NCI-H2227 treated with DMSO at 0.1 percent for 48 hours (cell line): Measurements from ENCODE around the gene RAB3GAP1.

Source experiments
- DNase-seq: peaks from one replicate; lab custom pipeline; 2025; lab: John Stamatoyannopoulos, UW

RAB3GAP1 gene

DNA sequence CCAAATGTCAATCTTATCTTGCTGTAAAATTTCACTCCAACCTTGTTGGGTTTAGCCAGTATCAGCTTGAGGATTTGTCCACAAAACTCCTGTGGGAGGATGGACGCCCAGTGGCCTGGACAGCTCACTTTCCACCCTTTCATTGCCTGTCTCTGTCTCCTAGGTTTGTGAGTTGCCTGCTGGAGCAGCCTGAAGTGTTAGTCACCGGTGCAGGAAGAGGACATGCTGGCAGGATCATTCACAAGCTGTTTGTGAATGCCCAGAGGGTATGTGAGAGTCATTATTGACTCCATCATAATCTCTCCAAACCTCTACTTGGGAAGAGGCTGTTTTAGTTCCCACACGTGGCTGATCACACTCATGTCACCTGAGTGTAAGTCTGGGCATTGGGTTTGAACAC lies 112.3 kb downstream of the RAB3GAP1 start:
- DNase-seq: no peak

DNA sequence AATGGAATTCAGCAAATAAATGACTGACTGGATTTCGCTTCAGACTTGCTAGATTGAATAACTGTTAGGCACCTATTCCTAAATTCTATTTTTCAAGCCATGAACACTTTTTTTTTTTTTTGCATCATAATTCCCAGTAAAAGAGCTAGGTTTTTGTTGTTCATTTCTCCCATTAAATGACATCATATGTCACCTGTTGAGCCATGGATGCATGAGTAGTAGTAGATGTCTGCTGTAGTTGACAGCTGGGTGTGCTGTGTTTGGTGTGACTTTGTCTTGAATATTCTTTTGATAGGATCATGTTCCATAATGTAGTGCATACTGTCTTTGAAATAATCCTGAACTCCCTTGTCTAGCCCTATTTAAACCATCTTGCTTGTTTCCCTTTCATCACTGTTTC lies 115.2 kb downstream of the RAB3GAP1 start:
- DNase-seq: no peak

DNA sequence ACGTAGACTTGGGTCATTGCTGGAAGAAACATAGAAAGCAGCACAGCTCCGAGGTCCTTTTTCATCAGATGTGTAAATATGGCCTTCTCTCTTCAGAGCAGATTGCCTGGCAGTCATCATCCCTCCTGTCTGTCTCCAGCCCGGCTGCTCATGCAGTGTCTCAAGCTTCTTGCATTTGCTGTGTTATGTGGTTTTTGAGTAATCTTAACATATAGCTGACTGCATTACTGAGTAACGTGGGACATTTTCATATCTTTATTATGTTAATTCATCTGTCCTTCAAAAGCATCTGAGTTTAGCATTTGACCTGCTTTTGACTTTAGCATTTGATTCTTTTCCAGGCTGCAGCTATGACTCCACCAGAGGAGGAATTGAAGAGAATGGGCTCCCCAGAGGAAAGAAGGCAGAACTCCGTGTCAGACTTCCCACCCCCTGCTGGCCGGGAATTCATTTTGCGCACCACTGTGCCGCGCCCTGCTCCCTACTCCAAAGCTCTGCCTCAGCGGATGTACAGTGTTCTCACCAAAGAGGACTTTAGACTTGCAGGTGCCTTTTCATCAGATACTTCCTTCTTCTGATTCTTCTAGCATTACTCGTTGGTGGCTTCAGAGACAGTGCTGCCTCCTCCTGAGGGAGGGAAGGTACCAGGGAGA lies 116.2 kb downstream of the RAB3GAP1 start:
- DNase-seq: no peak

DNA sequence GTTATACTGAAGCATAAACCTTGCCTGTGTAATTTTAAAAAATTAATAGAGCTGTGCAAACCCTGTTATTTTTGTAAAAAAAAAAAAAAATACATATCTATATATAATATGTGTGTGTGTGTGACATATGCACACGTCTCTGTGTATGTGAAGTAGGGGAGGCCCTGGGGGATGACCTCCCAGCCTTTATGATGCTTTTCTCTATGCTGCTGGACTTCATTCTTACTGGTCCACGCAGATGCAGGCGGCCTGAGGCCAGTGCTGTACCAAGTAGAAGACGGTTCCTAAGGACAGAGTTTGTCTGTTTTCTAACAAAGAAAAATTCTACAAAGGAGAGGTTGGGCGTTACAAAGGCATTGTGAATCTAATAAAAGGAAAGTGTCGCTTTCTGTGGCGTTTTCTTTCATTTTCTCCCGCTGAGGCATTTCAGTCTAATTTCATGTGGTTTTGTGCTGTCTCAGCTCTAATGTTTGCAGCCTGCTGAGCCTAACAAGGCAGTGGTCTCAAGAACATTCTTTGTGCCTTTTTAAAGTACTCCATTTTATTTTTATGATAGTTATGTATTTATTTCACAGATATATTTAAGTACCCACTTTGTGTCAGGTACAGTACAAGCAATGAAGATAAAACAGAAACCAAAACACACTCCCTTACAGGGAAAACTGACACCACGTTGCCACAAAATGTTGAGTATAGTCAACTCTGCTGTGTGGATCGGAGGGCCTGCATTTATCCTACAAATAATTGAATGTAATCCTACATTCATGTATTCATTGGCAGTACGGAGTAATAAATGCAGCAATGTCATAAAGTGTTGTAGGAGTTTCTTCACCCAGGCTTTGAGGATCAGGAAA lies 118.0 kb downstream of the RAB3GAP1 start:
- DNase-seq: peak; percentile 88

DNA sequence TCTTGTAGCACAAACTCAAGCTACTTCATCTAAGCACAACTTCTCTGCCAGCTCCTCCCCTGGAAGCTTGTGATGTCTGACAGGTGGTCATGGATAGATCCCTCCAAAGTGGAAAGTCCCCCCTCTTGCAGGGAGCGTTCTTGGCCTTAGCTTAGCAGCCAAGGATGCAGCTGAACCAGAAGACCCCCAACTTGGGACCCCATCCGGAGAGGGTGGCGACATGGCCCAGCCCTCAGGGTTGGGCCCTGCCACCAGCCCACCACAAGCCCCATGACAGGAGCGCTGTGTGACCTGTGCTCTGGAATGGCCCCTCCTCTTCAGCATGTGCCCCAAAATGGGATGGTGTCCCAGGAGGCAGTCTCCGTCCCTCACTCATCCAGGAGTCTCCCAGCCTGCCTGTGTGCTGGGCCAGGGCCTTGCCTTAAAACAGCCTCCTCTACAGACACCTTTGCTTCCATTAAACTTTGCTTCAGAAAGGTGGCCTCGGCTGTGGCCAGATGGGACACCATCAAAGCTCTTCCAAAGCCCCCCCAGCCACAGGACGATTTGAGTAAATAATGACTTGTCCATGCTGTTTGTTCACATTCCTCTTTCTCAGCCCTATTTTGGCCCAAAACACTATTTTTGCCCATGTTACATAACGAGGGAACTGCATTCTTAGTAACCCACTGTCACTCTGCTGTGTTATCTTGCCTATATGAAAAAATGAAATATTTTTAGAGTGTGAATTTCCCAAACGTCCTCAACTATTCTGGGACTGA lies 122.1 kb downstream of the RAB3GAP1 start:
- DNase-seq: no peak

DNA sequence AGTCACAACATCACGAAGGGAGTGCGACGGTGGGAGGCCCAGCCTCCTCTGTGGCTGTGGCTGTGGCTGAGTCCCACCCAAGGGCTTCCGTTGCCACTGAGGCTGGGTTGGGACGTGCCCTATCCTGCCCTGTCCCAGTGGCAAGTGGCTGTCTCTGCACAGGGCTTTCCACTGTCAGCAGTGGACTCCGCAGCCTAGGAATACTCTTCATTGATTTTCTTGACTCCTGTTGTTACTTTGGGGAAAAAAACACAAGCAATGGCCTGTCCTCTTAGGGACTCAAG lies 122.7 kb downstream of the RAB3GAP1 start:
- no peak for DNase-seq

DNA sequence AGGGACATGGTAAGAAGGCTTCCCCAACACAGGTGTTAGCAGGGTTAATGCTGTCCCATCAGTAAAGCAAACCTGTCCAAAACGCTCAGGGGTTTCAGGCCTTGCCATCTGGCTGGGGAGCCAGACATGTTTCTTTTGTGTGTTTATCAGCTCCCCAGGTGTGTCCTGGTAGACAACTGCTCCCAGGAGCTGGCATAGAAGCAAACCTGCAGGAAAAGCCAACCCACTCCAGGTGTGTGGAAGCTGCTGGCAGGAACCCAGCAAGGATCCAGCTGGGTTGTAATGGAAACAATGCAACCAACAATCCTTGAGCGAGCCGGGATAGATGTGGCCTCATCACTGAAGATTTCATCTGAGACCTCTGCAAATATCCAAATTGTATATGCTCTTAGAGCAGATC lies 123.1 kb downstream of the RAB3GAP1 start:
- DNase-seq: no peak

DNA sequence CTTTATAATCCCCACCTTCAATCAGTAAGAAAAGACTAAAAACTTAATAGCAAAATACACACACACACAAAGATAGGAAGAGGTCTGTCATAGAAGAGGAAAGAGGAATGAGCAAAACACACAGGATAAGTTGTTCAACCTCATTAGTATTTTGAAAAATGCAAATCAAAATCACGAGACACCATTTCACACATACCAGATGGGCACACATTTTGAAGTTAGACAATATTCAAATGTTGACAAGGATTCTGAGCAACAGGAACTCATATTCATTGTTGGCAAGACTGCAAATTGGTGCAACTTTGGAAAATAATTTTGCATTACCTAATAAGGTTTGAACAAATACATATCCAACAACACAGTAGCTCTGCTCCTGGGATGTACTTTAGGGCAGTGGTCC lies 127.6 kb downstream of the RAB3GAP1 start:
- DNase-seq: no peak

DNA sequence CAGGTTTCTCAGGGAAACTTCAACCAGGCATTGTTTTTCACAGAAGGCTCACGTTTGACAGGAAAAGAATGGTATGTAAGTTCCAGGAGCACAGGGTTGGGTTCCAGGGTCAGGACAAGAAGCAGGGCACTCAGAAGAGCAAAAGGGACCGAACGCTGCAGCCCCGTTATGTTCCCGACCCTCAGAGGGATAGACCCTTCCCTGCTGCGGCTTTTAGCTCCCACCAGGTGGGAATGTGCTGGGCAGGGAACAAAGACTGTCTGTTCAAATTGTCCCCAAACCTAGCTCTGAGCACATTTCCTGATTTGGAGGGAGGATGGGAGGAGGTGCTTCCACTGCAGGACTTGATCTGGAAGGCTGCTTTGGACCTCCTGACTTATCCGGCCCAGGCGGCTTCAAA lies 130.1 kb downstream of the RAB3GAP1 start:
- DNase-seq: no peak

DNA sequence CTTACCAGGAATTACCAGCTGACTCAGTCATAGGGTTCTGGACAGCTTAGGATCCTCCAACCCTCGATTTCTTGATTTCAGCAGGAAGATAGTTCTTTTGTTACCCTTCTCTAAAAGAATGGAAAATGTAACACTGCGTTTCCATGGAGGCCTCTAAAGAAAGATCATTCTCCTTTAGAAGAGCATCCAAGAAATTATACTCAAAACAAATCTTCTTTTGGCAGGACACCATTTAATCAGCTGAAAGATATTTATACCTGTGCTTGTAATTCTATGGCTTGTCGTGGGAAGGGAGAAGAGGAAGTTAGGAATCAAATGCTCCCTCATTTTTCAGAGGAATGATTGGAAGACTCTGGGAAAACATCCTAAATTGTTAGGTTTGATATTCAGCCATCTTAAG lies 130.5 kb downstream of the RAB3GAP1 start:
- DNase-seq: no peak

DNA sequence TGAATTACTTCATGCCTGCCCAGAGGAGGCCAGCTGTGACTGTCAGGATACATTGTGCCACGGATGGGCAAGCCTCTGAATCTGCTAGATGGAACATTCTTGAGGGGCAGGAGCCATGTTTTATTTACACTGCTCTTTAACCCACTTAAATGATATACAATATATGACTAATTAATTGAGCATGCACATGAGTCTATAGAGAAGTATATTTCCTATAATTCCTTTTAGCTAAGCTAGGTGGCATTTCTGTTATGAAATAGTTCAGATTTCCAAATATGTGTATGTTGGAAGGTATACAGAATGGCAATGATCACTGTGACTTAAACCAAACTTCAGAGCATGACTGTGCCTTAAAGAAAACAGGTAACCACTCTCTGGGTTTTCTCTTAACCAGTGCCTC lies 131.7 kb downstream of the RAB3GAP1 start:
- no peak for DNase-seq

DNA sequence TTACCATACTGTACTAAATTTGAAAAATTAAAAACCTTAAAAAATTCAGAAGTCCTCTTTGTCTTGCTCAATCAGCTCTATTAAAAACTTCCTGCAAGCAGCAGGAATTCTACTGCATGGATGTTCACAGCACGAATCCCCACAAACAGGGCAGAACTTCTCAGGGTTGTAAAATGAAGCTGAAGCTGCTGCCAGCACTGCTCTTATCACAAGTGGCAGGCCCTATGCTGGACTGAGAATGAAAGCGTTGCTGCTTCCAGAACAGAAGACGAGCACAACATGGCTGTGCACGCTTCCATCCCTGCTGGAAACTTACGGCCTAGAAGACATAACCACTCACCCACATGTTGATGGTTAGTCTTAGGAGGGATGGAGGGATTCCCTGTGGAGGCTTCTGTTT lies 134.0 kb downstream of the RAB3GAP1 start:
- DNase-seq: no peak

DNA sequence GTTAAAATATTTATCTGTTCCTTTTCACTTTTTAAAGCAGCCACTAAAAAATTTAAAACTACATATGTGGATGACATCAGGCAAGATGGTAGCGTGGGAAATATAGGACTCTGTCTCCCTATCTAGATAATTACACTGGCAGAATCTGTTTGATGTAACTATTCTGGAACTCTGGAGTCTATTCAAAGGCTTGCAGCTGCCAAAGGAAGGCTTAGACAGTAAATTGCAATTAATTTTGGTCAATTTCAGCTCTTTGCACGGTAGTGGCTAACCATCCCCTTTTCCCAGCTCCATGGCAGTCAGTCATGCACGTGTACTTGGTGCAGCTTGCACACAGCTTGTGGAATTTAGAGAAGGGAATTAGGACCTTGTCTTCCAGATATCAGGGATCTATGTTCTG lies 135.2 kb downstream of the RAB3GAP1 start:
- DNase-seq: no peak

DNA sequence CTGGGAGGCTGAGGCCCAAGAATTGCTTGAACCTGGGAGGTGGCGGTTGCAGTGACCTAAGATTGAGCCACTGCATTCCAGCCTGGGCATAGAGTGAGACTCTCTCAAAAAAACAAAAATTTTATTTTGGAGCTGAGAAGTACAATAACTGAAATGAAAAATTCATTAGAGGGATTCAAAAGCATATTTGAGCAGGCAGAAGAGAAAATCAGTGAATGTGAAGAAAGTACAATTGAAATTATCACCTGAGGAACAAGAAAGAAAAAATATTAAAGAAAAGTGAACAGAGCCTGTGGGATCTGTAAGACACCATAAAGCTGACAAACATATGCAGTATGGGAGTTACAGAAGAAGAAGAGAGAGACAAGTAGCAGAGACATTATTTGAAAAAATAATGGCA lies 137.1 kb downstream of the RAB3GAP1 start:
- DNase-seq: no peak

DNA sequence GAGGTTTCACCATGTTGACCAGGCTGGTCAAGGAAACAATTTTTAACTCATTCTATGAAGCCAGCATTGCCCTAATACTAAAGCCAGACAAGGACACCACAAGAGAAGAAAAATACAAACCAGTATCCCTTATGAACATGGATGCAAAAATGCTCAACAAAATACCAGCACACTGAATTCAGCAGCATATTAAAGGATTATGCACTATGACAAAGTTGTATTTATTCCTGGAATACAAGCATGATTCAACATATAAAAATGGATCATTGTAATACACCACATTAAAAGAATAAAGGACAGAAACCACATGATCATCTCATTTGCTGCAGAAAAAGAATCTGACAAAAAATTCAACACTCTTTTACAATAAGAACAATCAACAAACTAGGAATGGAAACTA lies 138.7 kb downstream of the RAB3GAP1 start:
- DNase-seq: no peak

DNA sequence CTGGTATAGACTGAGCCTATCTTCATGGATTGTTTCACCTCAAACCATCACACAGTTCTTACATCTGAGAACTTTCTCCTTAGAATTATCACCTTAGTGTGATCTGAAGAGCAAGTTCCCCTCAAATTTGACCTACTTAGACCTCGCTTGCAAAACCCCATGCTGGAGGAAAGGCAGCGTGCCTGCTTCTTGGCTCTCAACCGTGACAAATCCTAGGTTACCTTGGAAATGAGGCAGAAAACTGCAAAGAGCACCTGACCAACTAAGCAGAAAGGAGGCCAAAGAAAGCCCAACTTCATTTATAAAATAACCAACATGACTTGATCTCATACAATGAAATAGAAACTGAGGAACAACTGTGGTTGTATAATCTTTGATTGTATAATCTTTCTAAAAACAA lies 146.4 kb downstream of the RAB3GAP1 start:
- no peak for DNase-seq

DNA sequence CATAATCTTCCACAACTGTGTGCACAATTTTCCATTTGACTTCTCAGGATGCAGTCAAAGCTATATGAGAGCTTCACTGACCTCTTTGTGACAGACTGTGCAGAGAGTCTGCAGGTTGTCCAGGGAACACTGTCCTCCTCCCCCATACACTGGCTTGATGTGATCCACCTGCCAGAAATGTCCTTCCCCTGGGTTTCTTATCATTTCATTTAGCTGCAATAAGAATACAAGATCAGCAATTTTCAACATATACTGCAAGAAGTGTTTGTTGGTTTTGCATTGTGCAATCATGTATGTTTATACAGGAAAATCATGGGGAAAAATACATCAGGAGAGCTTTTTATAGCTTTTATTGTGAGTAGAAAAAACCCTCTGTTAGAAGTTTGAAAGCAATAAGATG lies 150.7 kb downstream of the RAB3GAP1 start:
- DNase-seq: no peak

DNA sequence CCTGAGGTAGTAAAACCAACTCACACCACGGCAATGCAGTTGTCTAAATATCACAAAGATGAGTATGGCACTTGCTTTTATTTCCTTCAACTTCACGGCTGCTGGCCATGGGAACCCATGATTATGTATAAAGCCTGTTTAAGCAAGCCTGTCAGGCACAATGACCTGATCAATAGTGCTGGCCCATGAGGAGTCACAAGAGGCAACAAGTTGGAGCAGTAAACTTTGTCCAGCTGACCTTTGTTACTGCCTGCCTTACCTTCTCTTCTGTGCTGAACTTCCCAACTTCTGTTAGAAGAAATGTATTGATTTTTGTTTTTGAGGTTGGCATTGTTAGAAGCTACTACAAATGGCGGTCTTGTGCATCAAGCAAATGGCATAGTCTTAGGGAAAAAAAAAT lies 151.9 kb downstream of the RAB3GAP1 start:
- DNase-seq: no peak

DNA sequence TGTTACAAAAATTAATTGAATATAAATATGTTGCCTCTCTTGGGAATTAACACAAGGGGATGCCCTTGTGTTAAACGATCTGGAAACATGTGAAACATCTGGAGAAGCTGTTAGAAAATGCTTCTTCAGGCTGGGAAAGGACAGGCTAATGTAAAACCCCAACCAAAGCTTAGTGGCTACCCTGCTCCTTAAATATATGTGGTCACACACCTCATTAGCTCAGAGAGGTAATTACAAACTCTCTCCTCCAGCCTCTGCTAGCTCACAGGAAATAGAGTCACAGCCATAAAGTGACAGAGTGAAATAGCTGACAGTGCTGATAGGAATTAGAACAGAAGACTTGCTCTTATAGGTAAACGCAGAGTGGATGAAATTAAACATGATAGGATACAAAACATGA lies 155.9 kb downstream of the RAB3GAP1 start:
- no peak for DNase-seq

DNA sequence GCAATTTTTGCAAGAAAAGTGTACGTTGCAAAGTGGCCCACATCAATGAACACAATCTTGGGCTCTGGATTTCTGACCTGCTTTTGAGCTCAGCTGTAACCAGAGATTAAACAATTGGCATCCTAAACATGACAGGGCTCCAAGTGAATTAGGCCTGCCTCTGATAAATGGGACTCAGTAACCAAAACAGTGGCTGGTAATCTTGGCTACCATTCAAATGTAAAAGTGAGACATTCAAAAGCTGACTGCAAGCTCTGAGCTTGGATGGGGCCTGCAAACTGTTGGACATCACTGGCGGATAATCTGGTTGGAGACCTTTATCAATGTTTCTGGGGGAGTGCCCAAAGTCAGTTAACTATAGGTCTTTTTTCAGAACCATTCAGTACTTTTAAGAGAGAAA lies 160.7 kb downstream of the RAB3GAP1 start:
- DNase-seq: no peak

DNA sequence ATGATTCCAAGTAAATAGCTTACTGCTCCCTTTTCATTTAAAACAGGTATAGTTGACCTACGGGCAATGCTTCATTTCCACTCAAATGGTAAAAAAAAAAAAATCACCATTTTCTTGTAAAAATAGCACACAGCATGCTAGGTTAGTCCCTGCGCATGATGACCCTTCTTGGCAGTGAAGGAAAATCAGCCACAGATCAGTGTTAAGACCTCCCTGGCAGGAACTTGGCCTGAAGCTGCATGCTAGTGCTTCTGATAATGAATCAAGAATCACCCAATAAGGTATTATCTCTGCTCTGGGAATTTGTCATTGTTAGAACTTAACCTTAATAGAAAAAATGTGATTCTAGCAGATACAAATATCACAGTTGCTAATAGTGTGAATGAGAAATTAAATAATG lies 166.3 kb downstream of the RAB3GAP1 start:
- no peak for DNase-seq

DNA sequence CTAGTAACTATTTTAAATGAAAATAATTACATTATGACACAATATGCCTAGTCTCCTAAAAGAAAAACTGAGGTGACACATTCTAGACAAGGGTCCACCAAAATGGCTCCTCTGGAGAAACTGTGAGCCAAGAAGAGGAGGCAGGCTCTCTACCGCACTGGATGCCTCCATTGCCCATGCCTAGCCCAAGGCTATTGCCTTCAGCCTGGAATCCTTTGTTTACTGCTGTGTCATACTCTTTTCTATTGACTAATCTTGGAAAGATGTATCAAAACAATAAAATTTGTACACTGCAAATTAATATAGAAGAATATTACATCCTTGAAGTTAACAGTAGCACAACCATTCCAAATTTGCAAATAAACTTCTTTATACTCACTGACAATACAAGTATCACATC lies 167.1 kb downstream of the RAB3GAP1 start:
- DNase-seq: no peak
